Activated naive CD8-positive, alpha-beta T cell treated with anti-CD3 and anti-CD28 coated beads, Interleukin-2, amount 50 U/mL, for 24 hours (primary cell): ENCODE measurements around the gene MYO7B.

ENCODE experiments used
- ATAC-seq: fragments of 150-1000 bp; cut with Tn5 transposase; one replicate; pipeline ENCODE4 v1.10.0; 2021
- DNase-seq: peaks from one replicate; pipeline ENCODE4 v3.0.0; 2021
- H3K27ac Mint-ChIP-seq: one replicate; pipeline ENCODE4 v1.8.0; 2021; ENCODE audit warnings: mild to moderate bottlenecking, mixed read lengths
- H3K27me3 Mint-ChIP-seq: one replicate; pipeline ENCODE4 v1.8.0; 2021; ENCODE audit warnings: mixed read lengths
- H3K36me3 Mint-ChIP-seq: one replicate; pipeline ENCODE4 v1.8.0; 2021; ENCODE audit warnings: low read depth, mixed read lengths
- H3K4me1 Mint-ChIP-seq: one replicate; pipeline ENCODE4 v1.8.0; 2021; ENCODE audit warnings: mixed read lengths
- H3K4me3 Mint-ChIP-seq: one replicate; pipeline ENCODE4 v1.8.0; 2021; ENCODE audit warnings: mild to moderate bottlenecking, moderate library complexity, mixed read lengths
- H3K9me3 Mint-ChIP-seq: one replicate; pipeline ENCODE4 v1.8.0; 2021; ENCODE audit warnings: mixed read lengths

MYO7B gene

GRCh38 chr2:127591221-127591923, 55.9 kb downstream of the MYO7B start:
- DNase-seq (peak; percentile 73), ATAC-seq (peak; percentile 89)
- Mint-ChIP-seq H3K4me1 (no peaks in the 10 kb centered on the region), H3K27ac (no peak overlapping the region), H3K4me3 (no peak overlapping the region), H3K36me3 (no peaks in the 10 kb centered on the region), H3K27me3 (no peaks in the 10 kb centered on the region), H3K9me3 (no peaks in the 10 kb centered on the region)

DNA sequence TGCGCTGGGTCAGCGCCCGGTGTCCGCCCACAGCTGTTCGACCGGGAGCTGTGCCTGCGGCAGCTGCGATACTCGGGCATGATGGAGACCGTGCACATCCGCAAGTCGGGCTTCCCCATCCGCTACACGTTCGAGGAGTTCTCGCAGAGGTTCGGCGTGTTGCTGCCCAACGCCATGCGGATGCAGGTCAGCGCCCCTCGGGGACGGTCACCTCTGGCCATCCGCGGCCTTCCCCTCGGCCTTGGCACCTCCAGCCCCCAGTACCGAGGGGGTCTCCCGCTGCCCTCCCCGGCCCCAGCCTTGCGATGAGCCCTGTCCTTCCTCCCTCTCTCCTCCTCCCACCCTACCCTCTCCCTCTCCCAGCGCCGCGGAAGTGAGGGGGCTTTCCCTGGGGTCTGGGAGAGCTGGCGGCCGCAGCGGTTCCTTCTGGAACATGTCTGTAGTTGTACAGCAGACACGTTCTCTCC, 57.3 kb downstream of the MYO7B start:
- H3K27ac Mint-ChIP-seq = no peak overlapping the region
- no peak for ATAC-seq
- no peaks in the 10 kb centered on the region for H3K4me1 Mint-ChIP-seq
- H3K27me3 Mint-ChIP-seq = no peaks in the 10 kb centered on the region
- H3K9me3 Mint-ChIP-seq = no peaks in the 10 kb centered on the region
- H3K36me3 Mint-ChIP-seq = no peaks in the 10 kb centered on the region
- no peak overlapping the region for H3K4me3 Mint-ChIP-seq
- DNase-seq = no peak

DNA sequence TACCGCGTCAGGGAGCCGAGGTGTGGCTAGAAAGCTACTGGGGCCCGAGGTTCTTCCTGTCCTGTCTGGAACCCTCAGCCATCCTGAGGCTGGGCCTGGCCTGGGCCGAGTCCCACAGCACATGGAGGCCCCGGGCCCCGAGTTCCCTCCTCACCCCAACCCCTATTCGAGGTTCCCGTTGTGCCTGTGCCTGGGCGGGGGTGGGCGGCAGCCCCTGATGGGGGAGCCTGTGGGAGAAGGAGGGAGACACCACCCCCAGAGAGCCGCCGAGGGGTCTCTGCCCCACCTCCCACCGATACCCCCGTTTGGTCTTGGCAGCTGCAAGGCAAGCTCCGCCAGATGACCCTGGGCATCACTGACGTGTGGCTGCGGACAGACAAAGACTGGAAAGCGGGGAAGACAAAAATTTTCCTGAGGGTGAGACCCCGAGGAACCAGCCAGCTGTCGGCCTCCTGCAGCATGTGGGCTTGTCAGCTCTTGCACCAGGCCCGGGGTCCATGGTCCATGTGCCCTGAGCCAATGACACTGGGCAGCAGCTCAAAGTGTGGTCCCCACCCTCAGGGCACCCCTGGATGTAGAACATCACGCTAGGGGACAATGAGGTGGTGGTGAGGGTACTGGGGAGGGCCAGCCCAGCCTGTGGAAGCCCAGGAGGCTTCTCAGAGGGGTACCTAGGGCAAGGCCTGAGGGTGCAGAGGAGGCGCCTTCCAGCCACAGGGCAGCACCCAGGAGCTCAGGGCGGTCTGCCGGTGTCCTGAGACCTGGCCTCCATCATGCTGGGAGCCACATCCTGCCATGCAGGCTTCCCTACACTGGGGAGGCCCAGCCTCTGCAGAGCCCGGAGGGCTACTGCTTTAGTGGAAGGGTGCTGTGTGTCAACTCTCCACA, 58.0 kb downstream of the MYO7B start:
- Mint-ChIP-seq H3K4me3 (no peak overlapping the region), H3K36me3 (no peaks in the 10 kb centered on the region), H3K27me3 (no peaks in the 10 kb centered on the region), H3K9me3 (no peaks in the 10 kb centered on the region), H3K4me1 (no peaks in the 10 kb centered on the region), H3K27ac (no peak overlapping the region)
- DNase-seq (no peak), ATAC-seq (no peak)

DNA sequence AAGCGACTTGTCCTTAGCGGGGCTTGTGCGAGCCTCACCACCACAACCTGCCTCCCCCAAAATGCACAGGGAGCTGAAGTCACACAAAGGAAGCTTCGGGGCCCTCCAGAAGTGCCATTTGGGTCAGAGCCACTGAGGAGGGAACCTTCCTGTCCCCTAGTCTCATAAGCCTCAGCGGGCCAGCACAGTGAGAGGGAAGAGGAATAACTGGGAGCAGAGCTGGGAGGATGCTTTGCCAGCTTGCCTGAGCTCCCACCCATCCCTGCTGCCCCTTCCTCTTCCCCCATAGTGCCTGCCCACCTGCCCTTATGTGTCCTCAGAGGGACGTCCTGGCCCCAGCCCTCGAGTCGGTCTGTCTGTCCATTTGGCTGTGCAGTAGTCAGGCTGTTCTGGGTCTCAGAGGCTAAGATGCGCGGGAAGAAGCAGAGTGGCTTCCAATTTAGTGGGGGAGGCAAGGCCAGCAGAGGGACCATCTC, 58.7 kb downstream of the MYO7B start:
- Mint-ChIP-seq H3K4me1 (no peaks in the 10 kb centered on the region), H3K36me3 (no peaks in the 10 kb centered on the region), H3K27ac (no peak overlapping the region), H3K4me3 (no peak overlapping the region), H3K9me3 (no peaks in the 10 kb centered on the region), H3K27me3 (no peaks in the 10 kb centered on the region)
- ATAC-seq (no peak), DNase-seq (no peak)

DNA sequence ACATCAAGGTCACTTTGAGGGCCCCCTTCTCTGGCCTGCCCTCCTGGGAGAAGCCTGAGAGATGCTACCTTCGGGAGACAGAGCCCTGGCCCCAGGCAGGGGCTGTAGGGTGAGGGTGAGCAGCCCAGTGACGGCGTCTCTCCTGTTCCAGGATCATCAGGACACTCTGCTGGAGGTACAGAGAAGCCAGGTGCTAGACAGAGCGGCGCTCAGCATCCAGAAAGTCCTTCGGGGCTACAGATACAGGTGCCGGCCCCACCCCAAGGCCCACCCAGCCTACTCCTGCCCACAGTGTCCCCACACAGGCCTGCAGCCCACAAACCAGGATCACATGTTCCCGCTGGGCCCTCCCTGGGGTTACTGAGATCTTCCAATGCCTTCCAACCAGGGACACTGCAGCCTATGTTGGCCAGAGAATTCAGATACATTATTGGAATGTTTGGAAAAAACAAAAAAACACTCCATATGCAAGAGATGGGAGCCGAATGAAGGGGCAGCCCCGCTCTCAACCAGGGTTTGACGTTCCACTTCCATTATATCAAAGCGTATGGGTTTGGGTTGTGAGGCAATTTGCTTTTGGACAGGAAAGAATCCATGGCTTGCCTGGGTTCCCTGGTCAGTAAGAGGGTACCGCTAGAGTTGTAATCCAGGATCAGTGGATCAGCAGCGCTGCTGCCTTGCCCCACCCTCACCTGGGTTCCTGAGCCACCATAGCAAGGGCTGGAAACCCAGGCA, 61.0 kb downstream of the MYO7B start:
- no peaks in the 10 kb centered on the region for H3K36me3 Mint-ChIP-seq
- no peak for ATAC-seq
- H3K9me3 Mint-ChIP-seq = no peaks in the 10 kb centered on the region
- no peak overlapping the region for H3K4me3 Mint-ChIP-seq
- no peaks in the 10 kb centered on the region for H3K27me3 Mint-ChIP-seq
- H3K27ac Mint-ChIP-seq = no peak overlapping the region
- no peaks in the 10 kb centered on the region for H3K4me1 Mint-ChIP-seq
- DNase-seq = no peak

DNA sequence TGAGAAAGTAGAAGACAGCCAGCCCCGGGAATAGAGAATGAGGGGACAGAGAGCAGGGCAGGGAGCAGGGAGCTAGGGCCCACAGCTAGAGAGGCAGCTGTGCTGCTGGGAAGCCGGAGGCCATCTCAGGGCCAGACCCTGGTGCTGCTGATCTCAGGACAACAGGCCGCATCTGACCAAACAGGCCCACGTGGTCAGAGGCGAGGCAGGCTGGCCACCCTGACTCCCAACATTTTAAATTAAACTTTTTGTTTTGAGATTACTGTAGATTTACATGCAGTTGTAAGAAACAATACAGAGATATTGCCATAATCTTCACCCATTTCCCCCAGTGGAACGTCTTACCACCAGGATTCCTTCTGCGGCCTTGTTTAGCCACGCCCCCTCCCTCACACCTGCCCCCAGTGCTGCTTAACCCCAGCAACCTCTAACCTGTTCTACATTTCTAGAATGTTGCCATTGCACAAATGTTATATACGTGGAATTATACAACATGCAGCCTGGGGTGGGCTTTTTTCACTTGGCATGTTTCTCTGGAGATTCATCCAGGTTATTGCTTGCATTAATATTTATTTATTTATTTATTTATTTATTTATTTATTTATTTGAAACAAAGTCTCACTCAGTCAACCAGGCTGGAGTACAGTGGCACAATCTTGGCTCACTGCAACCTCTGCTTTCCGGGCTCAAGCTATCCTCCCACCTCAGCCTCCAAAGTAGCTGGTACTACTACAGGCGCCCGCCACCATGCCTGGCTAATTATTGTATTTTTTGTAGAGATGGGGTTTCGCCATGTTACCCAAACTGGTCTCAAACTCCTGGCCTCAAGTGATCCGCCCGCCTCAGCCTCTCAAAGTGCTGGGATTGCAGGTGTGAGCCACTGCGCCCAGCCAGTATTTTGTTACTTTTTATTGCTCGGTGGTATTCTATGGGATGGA, 61.8 kb downstream of the MYO7B start:
- H3K4me3 Mint-ChIP-seq = no peak overlapping the region
- no peak overlapping the region for H3K27ac Mint-ChIP-seq
- H3K9me3 Mint-ChIP-seq = no peaks in the 10 kb centered on the region
- ATAC-seq (no peak), DNase-seq (no peak)
- H3K27me3 Mint-ChIP-seq = no peaks in the 10 kb centered on the region
- H3K4me1 Mint-ChIP-seq = no peaks in the 10 kb centered on the region
- no peaks in the 10 kb centered on the region for H3K36me3 Mint-ChIP-seq

GRCh38 chr2:127597984-127598380, 62.5 kb downstream of the MYO7B start:
- no peak overlapping the region for H3K4me3 Mint-ChIP-seq
- DNase-seq (no peak), ATAC-seq (no peak)
- peaks cover 2% of the 10 kb centered on the region for H3K9me3 Mint-ChIP-seq
- H3K27ac Mint-ChIP-seq = no peak overlapping the region
- H3K27me3 Mint-ChIP-seq = no peaks in the 10 kb centered on the region
- H3K4me1 Mint-ChIP-seq = no peaks in the 10 kb centered on the region
- no peaks in the 10 kb centered on the region for H3K36me3 Mint-ChIP-seq

DNA sequence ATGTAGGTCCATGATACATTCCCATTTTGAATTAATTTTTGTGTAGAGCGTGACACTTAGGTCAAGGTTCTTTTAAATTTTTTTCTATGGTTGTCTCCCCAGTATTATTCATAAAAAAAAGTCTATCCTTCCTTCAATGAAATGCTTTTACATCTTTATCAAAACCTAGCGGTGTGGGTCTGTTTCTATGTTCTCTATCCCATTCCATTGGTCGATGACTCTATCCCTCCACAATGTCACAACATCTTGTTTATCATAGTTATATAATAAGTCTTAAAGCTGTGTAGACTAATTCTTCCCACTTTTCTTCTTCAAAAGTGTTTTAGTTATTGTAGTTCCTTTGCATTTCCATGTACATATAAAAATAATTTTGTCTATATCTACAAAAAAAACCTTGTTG, 63.2 kb downstream of the MYO7B start:
- peaks cover 5% of the 10 kb centered on the region for H3K9me3 Mint-ChIP-seq
- no peak overlapping the region for H3K27ac Mint-ChIP-seq
- H3K27me3 Mint-ChIP-seq = no peaks in the 10 kb centered on the region
- H3K36me3 Mint-ChIP-seq = no peaks in the 10 kb centered on the region
- ATAC-seq (no peak), DNase-seq (no peak)
- no peak overlapping the region for H3K4me3 Mint-ChIP-seq
- H3K4me1 Mint-ChIP-seq = no peaks in the 10 kb centered on the region

DNA sequence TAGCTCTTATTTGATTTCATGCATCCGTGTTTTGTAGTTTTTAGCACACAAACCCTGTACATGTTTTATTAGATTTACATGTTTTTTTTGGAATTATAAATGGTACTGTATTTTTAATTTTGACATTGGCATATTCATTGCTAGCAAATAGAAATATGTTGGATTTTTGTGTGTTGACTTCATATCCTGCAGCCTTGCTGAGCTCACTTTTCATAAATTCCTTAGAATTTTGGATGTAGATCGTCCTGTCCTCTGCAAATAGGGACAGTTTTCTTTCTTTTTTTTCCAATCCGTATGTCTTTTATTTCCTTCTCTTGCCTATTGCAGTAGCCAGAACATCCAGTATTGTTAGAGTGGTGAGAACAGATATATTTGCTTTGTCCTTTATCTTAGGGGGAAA, 63.7 kb downstream of the MYO7B start:
- DNase-seq (no peak), ATAC-seq (no peak)
- Mint-ChIP-seq H3K27me3 (no peaks in the 10 kb centered on the region), H3K27ac (no peak overlapping the region), H3K9me3 (peaks cover 5% of the 10 kb centered on the region), H3K36me3 (no peaks in the 10 kb centered on the region), H3K4me3 (no peak overlapping the region), H3K4me1 (peaks cover 2% of the 10 kb centered on the region)

DNA sequence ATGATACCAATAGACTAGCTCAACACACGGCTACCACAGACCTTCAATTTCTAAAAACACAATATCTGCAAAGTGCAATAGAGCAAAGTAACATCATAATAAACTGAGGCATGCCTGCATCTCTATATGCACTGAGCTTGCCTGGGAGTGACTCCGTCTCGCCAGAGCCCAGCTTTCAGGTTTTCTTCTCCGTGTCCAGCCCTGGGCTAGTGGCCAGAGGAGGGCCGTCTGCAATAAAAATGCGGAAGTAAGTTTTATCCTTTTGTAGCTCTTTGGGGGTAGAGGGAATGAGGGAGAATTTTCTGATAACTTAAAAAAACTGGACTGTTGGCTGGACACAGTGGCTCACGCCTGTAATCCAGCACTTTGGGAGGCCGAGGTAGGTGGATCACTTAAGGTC, 69.5 kb downstream of the MYO7B start:
- Mint-ChIP-seq H3K36me3 (no peaks in the 10 kb centered on the region), H3K4me1 (peaks cover 3% of the 10 kb centered on the region), H3K4me3 (no peak overlapping the region), H3K27ac (no peak overlapping the region), H3K9me3 (peaks cover 5% of the 10 kb centered on the region), H3K27me3 (no peaks in the 10 kb centered on the region)
- DNase-seq (no peak), ATAC-seq (no peak)

GRCh38 chr2:127605691-127606263, 70.3 kb downstream of the MYO7B start:
- H3K27ac Mint-ChIP-seq = no peak overlapping the region
- H3K36me3 Mint-ChIP-seq = no peaks in the 10 kb centered on the region

DNA sequence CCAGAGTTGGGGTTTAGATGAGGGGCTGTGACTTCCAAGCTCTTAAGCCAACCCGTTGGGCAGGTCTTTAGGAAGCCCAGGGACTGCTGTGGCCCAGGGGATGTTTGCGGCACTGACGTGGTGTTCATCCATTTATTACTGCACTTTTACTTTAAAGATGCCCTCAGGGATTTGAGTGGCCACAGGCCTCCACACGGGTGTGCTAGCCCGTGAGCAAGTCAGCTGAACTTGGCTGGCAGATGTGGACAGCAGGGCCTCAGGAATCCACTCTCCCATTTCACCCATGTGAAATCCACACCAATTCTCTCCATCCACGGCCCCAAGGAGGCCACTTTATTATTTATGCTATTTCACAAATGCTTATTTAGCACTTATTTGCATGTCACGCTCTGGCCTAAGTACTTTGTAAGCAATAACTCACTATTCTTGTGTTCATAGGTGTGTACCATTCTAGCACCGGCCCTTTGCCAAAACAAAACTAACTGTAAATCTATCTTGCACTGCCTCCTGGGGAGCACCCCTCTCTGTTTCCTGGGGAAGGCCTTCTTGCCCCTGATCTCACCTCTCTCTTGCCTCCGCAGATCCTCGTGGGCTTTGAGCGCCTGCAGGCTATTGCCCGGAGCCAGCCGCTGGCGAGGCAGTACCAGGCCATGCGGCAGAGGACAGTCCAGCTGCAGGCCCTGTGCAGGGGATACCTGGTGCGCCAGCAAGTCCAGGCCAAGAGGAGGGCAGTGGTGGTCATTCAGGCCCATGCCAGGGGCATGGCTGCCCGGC, 71.3 kb downstream of the MYO7B start:
- H3K4me1 Mint-ChIP-seq = peaks cover 3% of the 10 kb centered on the region
- no peaks in the 10 kb centered on the region for H3K36me3 Mint-ChIP-seq
- H3K27ac Mint-ChIP-seq = no peak overlapping the region

More at GRCh38 chr2:127605691-127606263, 70.3 kb downstream of the MYO7B start:
- no peak for ATAC-seq
- peaks cover 3% of the 10 kb centered on the region for H3K4me1 Mint-ChIP-seq
- H3K9me3 Mint-ChIP-seq = peaks cover 5% of the 10 kb centered on the region
- H3K27me3 Mint-ChIP-seq = no peaks in the 10 kb centered on the region
- DNase-seq = no peak
- H3K4me3 Mint-ChIP-seq = no peak overlapping the region

GRCh38 chr2:127607399-127607908, 72.0 kb downstream of the MYO7B start:
- Mint-ChIP-seq H3K9me3 (peaks cover 5% of the 10 kb centered on the region), H3K27ac (no peak overlapping the region), H3K4me1 (peaks cover 3% of the 10 kb centered on the region), H3K27me3 (no peaks in the 10 kb centered on the region), H3K4me3 (no peak overlapping the region), H3K36me3 (no peaks in the 10 kb centered on the region)
- ATAC-seq = no peak
- DNase-seq = no peak

More for the DNA sequence above, 71.3 kb downstream of the MYO7B start:
- H3K4me3 Mint-ChIP-seq = no peak overlapping the region
- H3K27me3 Mint-ChIP-seq = no peaks in the 10 kb centered on the region
- ATAC-seq = no peak
- peaks cover 5% of the 10 kb centered on the region for H3K9me3 Mint-ChIP-seq
- DNase-seq = no peak
